AG04449 (cell line): ENCODE data around the gene PROSER2.
A peak's percentile ranks its signal among the peaks of the same experiment; 100 is the strongest.

ENCODE experiments used
- CTCF ChIA-PET: fragments of 350-600 bp; formaldehyde crosslinking; extraction: SDS; loops from one replicate; lab custom pipeline; 2021; ENCODE audit warnings: antibody characterized with exemption; lab: Yijun Ruan, JAX
- POLR2A ChIA-PET: fragments of 400-600, 350-600 bp; formaldehyde crosslinking; extraction: SDS; loops from one replicate; lab custom pipeline; 2020; ENCODE audit warnings: antibody characterized with exemption, inconsistent platforms; lab: Yijun Ruan, JAX
- DNase-seq: peaks from one replicate; pipeline ENCODE4 v3.0.0-alpha.2; 2010; ENCODE audit warnings: low read depth, low spot score
- H3K4me3 ChIP-seq: 2 replicates; pipeline ENCODE4 v1.5.1; 2011; ENCODE audit warnings: low read depth, mild to moderate bottlenecking, control low read depth, low read length
- CTCF ChIP-seq: IDR thresholded peaks from one replicate; pipeline ENCODE4 v1.5.1; 2011; ENCODE audit warnings: mild to moderate bottlenecking, moderate library complexity, low read length, control low read depth, inconsistent platforms; ENCODE audit not compliant: insufficient read depth; ENCODE audit errors: missing control alignments

PROSER2 gene

GRCh38 chr10:11822026-11822756, 965 bp upstream of the PROSER2 start:
- DNase-seq: no peak

GRCh38 chr10:11822809-11823121, 391 bp upstream of the PROSER2 start:
- ChIA-PET POLR2A (no interaction called here), CTCF (interaction anchor here (0.9 to 2.4 kb wide), 4 partner anchors 9 to 167 kb away, joined by 3 to 10 read pairs (median 3); no protein-coding TSS in a partner anchor)
- no peak for TF ChIP-seq CTCF
- DNase-seq: no peak
- peak overlapping the region; percentile 63 for H3K4me3 ChIP-seq

More at GRCh38 chr10:11822026-11822756, 965 bp upstream of the PROSER2 start:
- TF ChIP-seq CTCF: no peak
- POLR2A ChIA-PET: no interaction called here
- no peak overlapping the region for H3K4me3 ChIP-seq
- CTCF ChIA-PET: interaction anchor here (0.9 to 2.4 kb wide), 5 partner anchors 8 to 168 kb away, joined by 3 to 10 read pairs (median 3); no protein-coding TSS in a partner anchor

- CTCF ChIA-PET: no interaction called here
Observed at GRCh38 chr10:11823989-11824346, 812 bp downstream of the PROSER2 start.

GRCh38 chr10:11824376-11824775, 1.2 kb downstream of the PROSER2 start:
- H3K4me3 ChIP-seq: no peak overlapping the region
- ChIA-PET POLR2A (no interaction called here), CTCF (no interaction called here)

More at GRCh38 chr10:11823989-11824346, 812 bp downstream of the PROSER2 start:
- POLR2A ChIA-PET: no interaction called here
- peak overlapping the region; percentile 63 for H3K4me3 ChIP-seq
- no peak for TF ChIP-seq CTCF
- DNase-seq: no peak

GRCh38 chr10:11824825-11825224, 1.7 kb downstream of the PROSER2 start:
- CTCF ChIA-PET: no interaction called here
- H3K4me3 ChIP-seq: no peak overlapping the region
- TF ChIP-seq CTCF: no peak
- POLR2A ChIA-PET: no interaction called here
- DNase-seq: no peak

More at GRCh38 chr10:11824376-11824775, 1.2 kb downstream of the PROSER2 start:
- no peak for TF ChIP-seq CTCF
- no peak for DNase-seq

GRCh38 chr10:11825796-11826414, 2.7 kb downstream of the PROSER2 start:
- ChIA-PET POLR2A (no interaction called here), CTCF (interaction anchor here (1.2 kb wide), 1 partner anchor 15 kb away, joined by 3 read pairs; no protein-coding TSS in a partner anchor)
- no peak overlapping the region for H3K4me3 ChIP-seq
- no peak for TF ChIP-seq CTCF
- DNase-seq: no peak
